Epithelial cell of esophagus (primary cell): ENCODE measurements around the gene ITGA5.

Source experiments
- DNase-seq: peaks from one replicate; pipeline ENCODE4 v3.0.0; 2010; ENCODE audit warnings: low read depth
- H3K4me3 ChIP-seq: 2 replicates; pipeline ENCODE4 v1.5.1; 2011; ENCODE audit warnings: mild to moderate bottlenecking, low read length, control low read depth
- TF ChIP-seq, protein P1 (sequence below): IDR thresholded peaks from 2 replicates; pipeline ENCODE4 v1.5.1; 2011; ENCODE audit warnings: low read depth, mild to moderate bottlenecking, low read length, control low read depth, inconsistent platforms; ENCODE audit not compliant: insufficient read depth; ENCODE audit errors: missing control alignments

Gene ITGA5

DNA sequence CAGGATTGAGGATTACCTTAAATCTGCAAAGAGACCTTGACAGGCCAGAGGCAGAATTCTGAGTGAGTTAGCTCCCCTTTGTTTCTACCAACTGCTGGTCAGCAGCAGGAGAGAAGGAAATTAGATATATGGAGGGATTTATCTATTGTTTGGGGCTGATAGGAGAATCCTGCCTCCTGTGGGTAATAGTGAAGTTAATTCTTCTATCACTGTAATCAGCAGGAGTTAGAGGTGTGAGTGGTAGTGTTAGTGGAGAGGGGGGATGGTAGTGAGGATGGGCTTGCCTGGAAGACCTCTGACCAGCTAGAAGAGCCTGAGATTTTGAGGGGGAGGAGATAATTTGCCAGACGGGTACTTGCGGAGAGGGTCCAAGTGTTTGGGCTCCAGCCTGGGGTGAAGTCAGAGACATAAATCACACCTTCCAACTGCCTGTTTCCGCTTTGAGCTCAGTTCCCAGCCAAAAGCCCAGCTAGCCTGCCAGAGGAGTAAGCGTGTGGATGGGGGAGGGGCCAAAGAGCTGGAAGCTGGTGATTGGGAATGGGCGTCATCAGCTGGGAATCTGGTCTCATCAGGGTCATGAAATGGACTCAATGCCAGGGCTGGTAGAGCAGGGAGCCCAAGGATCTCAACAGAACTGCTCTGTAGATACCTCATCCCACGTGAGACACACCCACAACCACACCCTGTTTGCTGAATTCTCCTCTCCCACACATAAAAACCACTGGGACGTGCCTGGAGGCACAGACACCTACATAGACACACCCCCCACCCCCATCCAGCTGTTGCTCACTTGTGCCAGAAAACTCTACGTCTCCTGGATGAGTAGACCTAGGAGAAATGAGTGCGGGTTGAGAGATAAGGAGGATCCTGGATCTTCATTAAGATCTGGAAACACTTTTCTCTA is 13.1 kb upstream of the ITGA5 start:
- no peak overlapping the region for H3K4me3 ChIP-seq
- TF ChIP-seq, protein P1, sequence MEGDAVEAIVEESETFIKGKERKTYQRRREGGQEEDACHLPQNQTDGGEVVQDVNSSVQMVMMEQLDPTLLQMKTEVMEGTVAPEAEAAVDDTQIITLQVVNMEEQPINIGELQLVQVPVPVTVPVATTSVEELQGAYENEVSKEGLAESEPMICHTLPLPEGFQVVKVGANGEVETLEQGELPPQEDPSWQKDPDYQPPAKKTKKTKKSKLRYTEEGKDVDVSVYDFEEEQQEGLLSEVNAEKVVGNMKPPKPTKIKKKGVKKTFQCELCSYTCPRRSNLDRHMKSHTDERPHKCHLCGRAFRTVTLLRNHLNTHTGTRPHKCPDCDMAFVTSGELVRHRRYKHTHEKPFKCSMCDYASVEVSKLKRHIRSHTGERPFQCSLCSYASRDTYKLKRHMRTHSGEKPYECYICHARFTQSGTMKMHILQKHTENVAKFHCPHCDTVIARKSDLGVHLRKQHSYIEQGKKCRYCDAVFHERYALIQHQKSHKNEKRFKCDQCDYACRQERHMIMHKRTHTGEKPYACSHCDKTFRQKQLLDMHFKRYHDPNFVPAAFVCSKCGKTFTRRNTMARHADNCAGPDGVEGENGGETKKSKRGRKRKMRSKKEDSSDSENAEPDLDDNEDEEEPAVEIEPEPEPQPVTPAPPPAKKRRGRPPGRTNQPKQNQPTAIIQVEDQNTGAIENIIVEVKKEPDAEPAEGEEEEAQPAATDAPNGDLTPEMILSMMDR = no peak
- peak; percentile 98 for DNase-seq

DNA sequence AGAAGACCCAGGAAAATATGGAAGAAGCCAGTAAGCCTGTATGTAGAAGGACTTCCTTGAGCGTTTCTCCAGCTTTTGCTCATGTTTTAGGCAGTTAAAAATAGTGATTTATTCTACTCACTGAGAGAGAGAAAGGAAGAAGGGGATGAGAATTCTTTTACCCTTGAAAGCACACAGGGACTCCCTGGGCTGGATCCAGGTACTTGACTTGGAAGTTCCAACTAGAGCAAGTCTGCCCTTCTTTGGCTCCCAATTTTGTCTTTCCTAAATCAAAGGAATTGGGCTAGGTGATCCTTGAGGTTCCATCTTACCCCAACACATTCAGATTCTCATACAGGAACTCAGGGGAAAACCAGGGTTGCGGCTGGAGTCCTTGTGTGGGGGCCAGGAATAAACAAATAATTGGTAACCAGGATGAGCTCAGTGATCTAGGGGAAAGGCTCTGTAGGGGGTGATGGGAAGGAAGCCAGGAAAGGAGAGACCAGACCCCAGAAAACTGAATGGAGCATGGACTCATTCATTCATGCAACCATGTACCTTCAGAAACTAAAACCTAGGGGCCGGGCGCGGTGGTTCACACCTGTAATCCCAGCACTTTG is 11.5 kb upstream of the ITGA5 start:
- DNase-seq = no peak
- no peak overlapping the region for H3K4me3 ChIP-seq
- TF ChIP-seq, protein P1 = no peak

DNA sequence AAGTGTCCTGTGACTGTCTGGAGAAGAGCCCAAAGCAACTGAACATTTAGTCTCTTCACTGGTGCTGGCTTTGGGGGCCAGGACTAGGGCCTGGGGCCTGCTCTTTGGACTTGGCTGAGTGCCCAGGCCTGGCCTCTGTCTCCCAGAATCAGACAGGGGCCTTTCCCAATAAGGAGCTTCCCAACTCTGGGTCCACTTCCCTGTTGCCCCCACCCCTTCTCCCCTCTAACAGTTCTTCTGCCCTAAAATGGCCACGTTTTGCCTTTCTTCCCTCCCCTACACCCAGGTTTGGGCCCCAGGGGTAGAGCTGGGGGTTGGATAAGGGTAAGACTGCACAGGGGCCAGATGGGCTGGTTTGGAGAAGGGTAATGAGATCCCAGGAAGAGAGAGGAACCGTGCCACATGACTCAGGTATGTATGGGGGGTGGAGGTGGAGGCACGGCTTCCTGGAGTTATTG is 10.0 kb upstream of the ITGA5 start:
- H3K4me3 ChIP-seq = no peak overlapping the region
- TF ChIP-seq, protein P1 = no peak
- DNase-seq = peak; percentile 55

DNA sequence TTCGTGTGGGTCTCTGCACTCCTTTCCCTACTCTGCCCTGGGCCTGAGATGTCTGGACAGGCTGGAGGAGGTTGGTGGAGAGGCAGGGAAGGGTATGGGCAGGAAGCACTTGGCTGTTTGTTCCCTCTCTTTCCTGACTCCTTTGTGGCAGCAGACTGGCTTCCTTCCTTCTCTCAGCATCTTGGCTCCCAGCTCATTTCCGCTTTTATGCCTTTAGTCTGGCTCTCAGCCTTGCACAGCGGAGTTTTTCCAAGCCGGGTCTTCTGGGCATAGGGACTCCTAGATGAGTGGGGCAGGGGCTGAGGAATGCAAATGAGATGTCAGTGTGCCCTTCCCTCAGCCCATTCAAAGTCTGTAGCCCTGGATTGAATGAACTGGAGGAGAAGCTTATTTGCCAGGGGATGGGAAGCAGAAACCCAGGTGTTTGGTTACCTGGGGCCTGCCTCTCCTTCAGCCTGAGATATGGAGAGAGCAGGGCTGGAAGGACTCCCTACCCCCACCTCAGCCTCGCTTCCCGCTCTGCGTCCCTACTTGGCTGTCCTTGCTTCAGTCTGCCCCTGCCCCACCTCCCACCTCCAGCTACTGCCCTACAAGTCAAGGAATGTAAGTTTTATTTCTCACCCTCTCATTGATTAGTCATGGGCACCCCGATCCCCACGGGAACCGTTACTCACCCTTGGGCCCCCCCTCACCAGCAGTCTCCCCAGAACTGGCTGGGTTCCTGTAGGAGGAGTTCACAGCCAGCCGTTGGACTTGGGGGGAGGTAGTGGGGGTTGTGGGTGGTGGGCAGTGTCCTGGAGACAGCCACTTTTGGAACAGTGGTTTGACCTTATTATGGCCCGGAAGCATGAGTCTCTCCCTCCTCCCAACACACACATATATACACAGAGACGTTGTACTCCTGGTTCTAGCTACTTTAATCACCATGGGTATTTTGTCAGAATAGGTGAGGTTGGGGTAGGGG is 9.3 kb upstream of the ITGA5 start:
- peak; percentile 51 for DNase-seq
- TF ChIP-seq, protein P1 = no peak
- H3K4me3 ChIP-seq = no peak overlapping the region

DNA sequence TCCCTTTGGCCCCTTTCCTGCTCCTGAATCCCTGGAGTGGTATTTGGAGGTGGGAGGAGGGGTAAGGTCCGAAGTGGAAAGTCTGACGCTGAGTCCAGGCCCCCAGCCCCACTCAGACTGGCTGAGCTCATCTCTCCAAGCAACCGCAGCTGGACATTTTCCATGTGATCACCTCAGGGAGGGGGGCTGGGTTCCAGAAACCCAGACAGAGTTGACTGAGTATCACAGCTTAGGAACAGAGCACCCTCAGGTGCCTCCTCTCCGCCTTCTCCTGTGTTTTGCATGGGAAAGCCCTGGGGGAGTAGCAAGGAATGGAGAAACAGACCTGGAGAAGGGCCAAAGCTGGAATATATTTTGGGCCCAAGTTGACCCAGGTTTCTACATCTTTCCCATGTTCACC is 8.0 kb upstream of the ITGA5 start:
- TF ChIP-seq, protein P1 = no peak
- no peak for DNase-seq
- H3K4me3 ChIP-seq = no peak overlapping the region

DNA sequence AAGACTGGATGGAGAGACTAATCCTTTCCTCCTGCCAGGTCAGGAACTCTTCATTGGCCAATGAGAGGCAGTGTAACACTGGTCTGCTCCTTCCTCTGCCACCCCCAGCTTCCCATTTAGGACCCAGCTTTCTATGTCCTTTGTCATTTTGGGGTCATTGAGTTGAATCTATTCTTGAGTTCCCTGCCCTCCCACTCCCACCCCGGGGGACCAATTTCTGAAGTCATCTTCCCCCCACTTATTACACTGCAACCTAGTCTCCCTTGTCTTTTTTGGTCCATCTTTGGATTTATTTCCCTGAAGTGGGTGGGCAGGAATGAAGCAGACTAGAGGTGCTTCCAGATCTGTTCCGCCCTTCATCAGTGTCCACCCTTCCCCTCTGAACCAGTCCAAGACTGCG is 7.6 kb upstream of the ITGA5 start:
- no peak for DNase-seq
- H3K4me3 ChIP-seq = no peak overlapping the region
- TF ChIP-seq, protein P1 = no peak
